ENCODE results near the gene TMEM150A. TPM values are rescaled to one million over a fixed set of nuclear protein-coding genes. Genes with fewer than 3 reads are reported as not detected.
A peak's percentile ranks its signal among the peaks of the same experiment; 100 is the strongest.

TMEM150A gene
- total and polyA plus RNA-seq, 2 of the 13 experiments (the other 11 are each of a cell fraction or from before 2014, with no cell fraction given) = 30.1 to 70.4 TPM

GRCh38 chr2:85551698-85552678 is 50.5 kb downstream of the TMEM150A start (continued):
- TF ChIP-seq SNAPC4 (CRISPR knock-in tag; IDR thresholded peaks at IDR 0.05) (no peak), SOX13 (IDR thresholded peaks at IDR 0.05) (no peak), SOX13 (CRISPR knock-in tag; conservative IDR thresholded peaks at IDR 0.05 in 1 of 2, IDR thresholded peaks at IDR 0.05 in 1 of 2) (no peak), NFE2L2 (IDR thresholded peaks at IDR 0.05; ENCODE audit: low read length) (no peak), CEBPZ (IDR thresholded peaks at IDR 0.05; ENCODE audit: low read length) (no peak), TFDP1 (CRISPR knock-in tag; IDR thresholded peaks at IDR 0.05; ENCODE audit: borderline replicate concordance) (no peak), ZNF775 (CRISPR knock-in tag; IDR thresholded peaks at IDR 0.05; ENCODE audit: borderline replicate concordance) (no peak), FOXC1 (CRISPR knock-in tag; IDR thresholded peaks at IDR 0.05; ENCODE audit: borderline replicate concordance) (no peak), HES4 (CRISPR knock-in tag; IDR thresholded peaks at IDR 0.05; ENCODE audit: borderline replicate concordance) (no peak), ARID4A (CRISPR knock-in tag; IDR thresholded peaks at IDR 0.05; ENCODE audit: borderline replicate concordance) (peak; percentile 44; the same call in 1 of the 2 replicates), THAP8 (CRISPR knock-in tag; IDR thresholded peaks at IDR 0.05; ENCODE audit: borderline replicate concordance) (no peak)
